ENCODE results near the gene TMEM115.

GRCh38 chr3:50316657-50317242 is 42.6 kb downstream of the TMEM115 start:
- TF ChIP-seq CTCF (IDR thresholded peaks at IDR 0.05), result no peak
- no peak for TF ChIP-seq POLR2A (IDR thresholded peaks at IDR 0.05)
- TF ChIP-seq EP300 (IDR thresholded peaks at IDR 0.05), result no peak

All from tibial nerve (tissue), 4 donors.